Lower leg skin (tissue), 4 donors: ENCODE results near the gene UNC79. TPM values are rescaled to one million over a fixed set of nuclear protein-coding genes. Genes with fewer than 3 reads are reported as not detected.

Experiments used
- DNase-seq, 2 donors: peaks; one replicate each; pipeline ENCODE4 v3.0.0-alpha.2; 2019; ENCODE audit warnings: low spot score in 2 of 2
- H3K4me3 ChIP-seq: fragments of 200-600 bp; sonication (generic); 2 replicates; pipeline ENCODE4 v1.5.1; 2017; ENCODE audit warnings: mild to moderate bottlenecking, low read depth; ENCODE audit not compliant: poor library complexity, severe bottlenecking
- POLR2A ChIP-seq, 2 donors: fragments of 450-650 bp; IDR thresholded peaks; one replicate each; pipeline ENCODE4 v1.6.1; 2016 to 2017; ENCODE audit warnings: antibody characterized with exemption in 2 of 2, mild to moderate bottlenecking in 1 of 2, moderate library complexity in 1 of 2
- whole genome bisulfite sequencing, 2 donors: methylation state at CpG; one replicate each; pipeline ENCODE4 v1.1.5; 2018; 5-methylcytosine and 5-hydroxymethylcytosine counted together
- intact Hi-C: fragments of 100-400 bp; cut with DNase I; formaldehyde crosslinking; loops from one replicate; pipeline ENCODE4 v1.15.0; 2023; ENCODE audit warnings: low total_unique reads
- total RNA-seq, 4 donors: library from RNA; depleted of rRNA; stranded (reverse); fragments of >200 nt; gene quantifications; one replicate each; pipeline ENCODE4 v1.1.0, GENCODE V29; 2016
- TF ChIP-seq, protein P1 (sequence below), 3 donors: fragments of 450-650 bp; IDR thresholded peaks; one replicate each; pipeline ENCODE4 v1.5.1; 2016; ENCODE audit warnings: antibody characterized with exemption in 3 of 3, mild to moderate bottlenecking in 3 of 3, moderate library complexity in 2 of 3

The UNC79 gene
- total RNA-seq, 4 donors from 2014 or later, result 0.06 to 0.27 TPM; not detected in 2

DNA sequence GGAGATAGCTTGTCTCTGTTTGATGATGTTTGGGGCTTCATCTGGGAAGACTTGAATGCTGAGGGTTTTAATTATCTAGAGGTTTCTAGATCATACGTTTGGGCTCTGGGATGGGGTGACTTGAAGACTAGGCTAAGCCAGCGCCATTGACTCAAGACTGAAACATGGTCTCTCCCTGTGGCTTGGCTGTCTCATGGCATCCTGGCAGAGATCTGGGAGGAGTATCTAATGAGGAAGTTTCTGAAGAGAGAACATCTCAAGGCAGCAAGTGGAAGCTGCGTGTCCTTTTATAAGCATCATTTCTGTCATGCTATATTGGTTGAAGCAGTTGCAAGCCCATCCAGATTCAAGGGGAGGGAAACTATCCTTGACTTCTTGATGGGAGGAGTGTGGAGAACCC, 104.8 kb downstream of the UNC79 start:
- no peak for DNase-seq
- intact Hi-C loops, result no loop called here
- no peak overlapping the region for H3K4me3 ChIP-seq
- WGBS, 2 donors, result 84 to 85% methylated on average over 3 of the region's 3 CpGs
- TF ChIP-seq, protein P1, sequence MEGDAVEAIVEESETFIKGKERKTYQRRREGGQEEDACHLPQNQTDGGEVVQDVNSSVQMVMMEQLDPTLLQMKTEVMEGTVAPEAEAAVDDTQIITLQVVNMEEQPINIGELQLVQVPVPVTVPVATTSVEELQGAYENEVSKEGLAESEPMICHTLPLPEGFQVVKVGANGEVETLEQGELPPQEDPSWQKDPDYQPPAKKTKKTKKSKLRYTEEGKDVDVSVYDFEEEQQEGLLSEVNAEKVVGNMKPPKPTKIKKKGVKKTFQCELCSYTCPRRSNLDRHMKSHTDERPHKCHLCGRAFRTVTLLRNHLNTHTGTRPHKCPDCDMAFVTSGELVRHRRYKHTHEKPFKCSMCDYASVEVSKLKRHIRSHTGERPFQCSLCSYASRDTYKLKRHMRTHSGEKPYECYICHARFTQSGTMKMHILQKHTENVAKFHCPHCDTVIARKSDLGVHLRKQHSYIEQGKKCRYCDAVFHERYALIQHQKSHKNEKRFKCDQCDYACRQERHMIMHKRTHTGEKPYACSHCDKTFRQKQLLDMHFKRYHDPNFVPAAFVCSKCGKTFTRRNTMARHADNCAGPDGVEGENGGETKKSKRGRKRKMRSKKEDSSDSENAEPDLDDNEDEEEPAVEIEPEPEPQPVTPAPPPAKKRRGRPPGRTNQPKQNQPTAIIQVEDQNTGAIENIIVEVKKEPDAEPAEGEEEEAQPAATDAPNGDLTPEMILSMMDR (IDR thresholded peaks at IDR 0.05), result no peak

- intact Hi-C loops, result no loop called here
- no peak for DNase-seq
- TF ChIP-seq POLR2A (IDR thresholded peaks at IDR 0.05), result no peak
- TF ChIP-seq, protein P1 (IDR thresholded peaks at IDR 0.05), result no peak
- WGBS, 2 donors, result 74 to 84% methylated on average over 8 of the region's 8 CpGs
- no peak overlapping the region for H3K4me3 ChIP-seq
Observed at GRCh38 chr14:93536945-93537344, 106.2 kb downstream of the UNC79 start.

GRCh38 chr14:93537951-93538350, 107.2 kb downstream of the UNC79 start:
- 82 to 87% methylated on average over 16 of the region's 16 CpGs for WGBS, 2 donors
- no peak for DNase-seq
- intact Hi-C loops, result no loop called here
- H3K4me3 ChIP-seq, result no peak overlapping the region
- no peak for TF ChIP-seq POLR2A (IDR thresholded peaks at IDR 0.05)
- TF ChIP-seq, protein P1 (IDR thresholded peaks at IDR 0.05), result no peak

- DNase-seq, result no peak
- H3K4me3 ChIP-seq, result no peak overlapping the region
- intact Hi-C loops, result no loop called here
- no peak for TF ChIP-seq POLR2A (IDR thresholded peaks at IDR 0.05)
- TF ChIP-seq, protein P1 (IDR thresholded peaks at IDR 0.05), result no peak
- 92 to 93% methylated on average over 9 of the region's 9 CpGs for WGBS, 2 donors
Observed at GRCh38 chr14:93538413-93538812, 107.7 kb downstream of the UNC79 start.

GRCh38 chr14:93540235-93540634, 109.5 kb downstream of the UNC79 start:
- DNase-seq, result no peak
- WGBS, 2 donors, result 57 to 79% methylated on average over 1 of the region's 1 CpG
- TF ChIP-seq POLR2A (IDR thresholded peaks at IDR 0.05), result no peak
- TF ChIP-seq, protein P1 (IDR thresholded peaks at IDR 0.05), result no peak
- no peak overlapping the region for H3K4me3 ChIP-seq
- intact Hi-C loops, result no loop called here

DNA sequence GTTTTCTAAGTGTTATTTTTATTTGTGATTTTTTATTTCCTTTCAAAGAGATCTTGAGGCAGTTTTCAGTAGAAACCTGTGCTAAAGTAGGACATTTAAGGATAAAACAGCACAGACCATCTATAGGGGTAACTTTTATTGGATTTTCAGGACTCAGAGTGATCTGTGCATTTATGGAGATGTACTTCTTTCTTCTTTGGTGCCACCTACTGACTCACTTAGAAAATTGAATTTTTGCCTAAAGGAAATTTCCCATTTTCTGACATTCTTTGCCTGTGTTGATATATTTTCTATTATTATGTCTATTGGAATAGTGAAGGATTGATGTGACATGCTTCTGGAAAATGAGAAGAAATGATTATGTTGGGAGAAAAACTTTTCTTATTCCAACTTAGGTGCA, 113.0 kb downstream of the UNC79 start:
- no peak overlapping the region for H3K4me3 ChIP-seq
- intact Hi-C loops, result no loop called here
- TF ChIP-seq, protein P1 (IDR thresholded peaks at IDR 0.05), result no peak
- TF ChIP-seq POLR2A (IDR thresholded peaks at IDR 0.05), result no peak
- no peak for DNase-seq
